Spleen (tissue), 11 donors: ENCODE measurements around the gene TCEANC. TPM values are rescaled to one million over a fixed set of nuclear protein-coding genes. Genes with fewer than 3 reads are reported as not detected.
A peak's percentile ranks its signal among the peaks of the same experiment; 100 is the strongest.
"Not testable (repeated sequence)": the region's sequence is repeated elsewhere in the genome, so short reads cannot be mapped to it uniquely, and the experiment has no call there.

Experiments used
- DNase-seq: peaks from one replicate; pipeline ENCODE4 v3.0.0-alpha.2; 2020
- H3K27ac ChIP-seq, 8 donors: fragments of 200-600 bp; sonication (generic) in 7 of 8; 1 replicate in 4 of 8; 2 replicates in 4 of 8; pipeline versions ENCODE4 v1.5.0 to v1.8.0; 2016 to 2021; ENCODE audit warnings: inconsistent platforms in 4 of 8, mild to moderate bottlenecking in 4 of 8, moderate library complexity in 1 of 8
- H3K27me3 ChIP-seq, 7 donors: fragments of 200-600 bp; sonication (generic) in 6 of 7; replicated peaks in 1 of 7; 1 replicate in 4 of 7; 2 replicates in 3 of 7; pipeline versions ENCODE4 v1.5.0 to v1.8.0; 2016 to 2021; ENCODE audit warnings: inconsistent platforms in 3 of 7, mild to moderate bottlenecking in 1 of 7
- H3K36me3 ChIP-seq, 6 donors: fragments of 200-600 bp; sonication (generic) in 5 of 6; 1 replicate in 4 of 6; 2 replicates in 2 of 6; pipeline versions ENCODE4 v1.5.0 to v1.8.0; 2016 to 2021; ENCODE audit warnings: inconsistent platforms in 2 of 6
- H3K4me1 ChIP-seq, 6 donors: fragments of 200-600 bp; sonication (generic) in 5 of 6; 1 replicate in 3 of 6; 2 replicates in 3 of 6; pipeline versions ENCODE4 v1.5.0 to v1.8.0; 2016 to 2021; ENCODE audit warnings: inconsistent platforms in 3 of 6
- H3K4me3 ChIP-seq, 8 donors: fragments of 200-600 bp; sonication (generic) in 7 of 8; 1 replicate in 4 of 8; 2 replicates in 4 of 8; pipeline versions ENCODE4 v1.5.0 to v1.8.0; 2016 to 2021; ENCODE audit warnings: inconsistent platforms in 4 of 8, mild to moderate bottlenecking in 4 of 8, moderate library complexity in 2 of 8
- H3K9me3 ChIP-seq, 8 donors: fragments of 200-600 bp; sonication (generic) in 7 of 8; 1 replicate in 4 of 8; 2 replicates in 4 of 8; pipeline versions ENCODE4 v1.5.0 to v1.8.0; 2016 to 2021; ENCODE audit warnings: inconsistent platforms in 4 of 8
- POLR2A ChIP-seq, 3 donors: fragments of 450-650 bp; IDR thresholded peaks; one replicate each; pipeline ENCODE4 v1.5.1; 2017; ENCODE audit warnings: antibody characterized with exemption in 3 of 3, mild to moderate bottlenecking in 1 of 3
- POLR2AphosphoS5 ChIP-seq, 3 donors: sonication (generic); formaldehyde crosslinking; IDR thresholded peaks; one replicate each; pipeline ENCODE4 v1.5.1; 2017; ENCODE audit warnings: antibody characterized with exemption in 3 of 3
- WGBS, 5 donors: extraction: QIAGEN DNeasy Blood & Tissue Kit in 3 of 5; methylation state at CpG; one replicate each; pipeline versions ENCODE4 v1.1.5 to v1.1.7; 2013 to 2018; 5-methylcytosine and 5-hydroxymethylcytosine counted together
- intact Hi-C: fragments of 100-400 bp; cut with DNase I; formaldehyde crosslinking; loops from one replicate; pipeline ENCODE4 v1.15.0; 2023; ENCODE audit warnings: low total_unique reads
- polyA plus RNA-seq, 3 donors: library from polyadenylated mRNA; stranded (reverse); fragments of 200-250 nt; gene quantifications; one replicate each; pipeline ENCODE4 v1.2.1, GENCODE V29; 2013
- total RNA-seq, 7 donors: library from RNA; depleted of rRNA in 3 of 7; stranded (reverse); fragments of >200 nt in 3 of 7; fragmentation: NEBNext Ultra II Directional in 4 of 7; extraction: Animal tissue kit (Norgen Biotek cat#: 25700) in 4 of 7; gene quantifications; one replicate each; pipeline versions ENCODE4 v1.1.0 to v1.2.1, GENCODE V29; 2016 to 2021
- TF ChIP-seq, protein P1 (sequence below), 11 experiments: fragments of 200-600 bp in 7 of 11; fragments of 450-650 bp in 4 of 11; sonication (generic) in 4 of 11; IDR thresholded peaks in 8 of 11; conservative IDR thresholded peaks in 3 of 11; 1 replicate in 7 of 11; 2 replicates in 4 of 11; pipeline versions ENCODE4 v1.4.0 to v1.8.0; 2016 to 2021; ENCODE audit warnings: antibody characterized with exemption in 11 of 11, inconsistent platforms in 4 of 11, mild to moderate bottlenecking in 1 of 11
- donor health status: healthy with polysubstance abuse.
- donor health status: DM: no; HTN: no; CAD: no; lungs with moderate emphysema.
- donor health status: DM: no; HTN: no; CAD: no.
- donor health status: Bipolar disorder and iron deficiency.
- donor health status: healthy.
- donor health status: DM: no; HTN: no; CAD: no.
- donor health status: DM: yes; HTN: yes; CAD: no.

The TCEANC gene
- total and polyA plus RNA-seq, 10 donors, result 2.6 to 11.6 (median 8.1) TPM

GRCh38 chrX:13667919-13668318, 15.0 kb downstream of the TCEANC start:
- Histone ChIP-seq H3K4me3 (no peak overlapping the region), H3K4me1 (no peaks in the 10 kb centered on the region), H3K27ac (no peak overlapping the region), H3K36me3 (peaks cover 0 to 29% (median 11%) of the 10 kb centered on the region in 6 donors), H3K27me3 (peaks cover 0 to 18% (median 0%) of the 10 kb centered on the region in 7 donors), H3K9me3 (no peaks in the 10 kb centered on the region)
- no peak for DNase-seq
- intact Hi-C loops, result no loop called here
- TF ChIP-seq POLR2AphosphoS5 (IDR thresholded peaks at IDR 0.05) (no peak), POLR2A (IDR thresholded peaks at IDR 0.05) (no peak)
- TF ChIP-seq, protein P1, sequence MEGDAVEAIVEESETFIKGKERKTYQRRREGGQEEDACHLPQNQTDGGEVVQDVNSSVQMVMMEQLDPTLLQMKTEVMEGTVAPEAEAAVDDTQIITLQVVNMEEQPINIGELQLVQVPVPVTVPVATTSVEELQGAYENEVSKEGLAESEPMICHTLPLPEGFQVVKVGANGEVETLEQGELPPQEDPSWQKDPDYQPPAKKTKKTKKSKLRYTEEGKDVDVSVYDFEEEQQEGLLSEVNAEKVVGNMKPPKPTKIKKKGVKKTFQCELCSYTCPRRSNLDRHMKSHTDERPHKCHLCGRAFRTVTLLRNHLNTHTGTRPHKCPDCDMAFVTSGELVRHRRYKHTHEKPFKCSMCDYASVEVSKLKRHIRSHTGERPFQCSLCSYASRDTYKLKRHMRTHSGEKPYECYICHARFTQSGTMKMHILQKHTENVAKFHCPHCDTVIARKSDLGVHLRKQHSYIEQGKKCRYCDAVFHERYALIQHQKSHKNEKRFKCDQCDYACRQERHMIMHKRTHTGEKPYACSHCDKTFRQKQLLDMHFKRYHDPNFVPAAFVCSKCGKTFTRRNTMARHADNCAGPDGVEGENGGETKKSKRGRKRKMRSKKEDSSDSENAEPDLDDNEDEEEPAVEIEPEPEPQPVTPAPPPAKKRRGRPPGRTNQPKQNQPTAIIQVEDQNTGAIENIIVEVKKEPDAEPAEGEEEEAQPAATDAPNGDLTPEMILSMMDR (IDR thresholded peaks at IDR 0.05 in 8 of 11, conservative IDR thresholded peaks at IDR 0.05 in 3 of 11), result no peak

DNA sequence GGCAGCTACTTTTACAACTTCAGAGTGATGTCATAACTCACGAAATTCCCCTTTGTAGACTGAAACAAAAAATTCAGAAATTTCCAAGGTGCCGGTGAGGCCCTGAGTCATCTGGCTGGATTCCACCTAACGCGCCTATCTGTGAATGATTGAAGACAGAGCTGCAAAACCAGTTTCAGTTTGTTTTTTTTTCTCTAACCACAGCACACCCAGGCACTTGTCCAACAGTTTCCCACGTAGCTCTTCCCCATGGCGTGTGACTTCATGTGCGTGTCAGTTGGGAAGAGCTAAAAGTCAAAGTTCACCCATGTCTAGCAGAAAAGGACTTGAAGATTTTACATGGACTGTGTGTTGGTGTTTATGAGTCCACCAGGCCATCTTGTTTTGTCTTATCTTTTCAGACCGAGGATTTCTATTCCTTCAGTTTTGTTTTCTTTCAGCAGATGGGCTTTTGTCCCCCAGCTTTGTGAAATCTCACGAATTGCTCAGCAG, 16.4 kb downstream of the TCEANC start:
- Histone ChIP-seq H3K4me3 (peak overlapping the region in 1 of 8 donors; percentile 30), H3K9me3 (no peaks in the 10 kb centered on the region), H3K4me1 (no peaks in the 10 kb centered on the region), H3K27ac (peak overlapping the region in 5 of 8 donors; percentile 19 to 48 (median 27)), H3K36me3 (peaks cover 0 to 15% (median 0%) of the 10 kb centered on the region in 6 donors), H3K27me3 (peaks cover 0 to 23% (median 0%) of the 10 kb centered on the region in 7 donors)
- intact Hi-C loops, result no loop called here
- WGBS, 5 donors, result 23 to 45% (median 37%) methylated on average over 9 of the region's 9 CpGs
- DNase-seq, result no peak
- no peak for TF ChIP-seq POLR2A (IDR thresholded peaks at IDR 0.05)
- TF ChIP-seq POLR2AphosphoS5 (IDR thresholded peaks at IDR 0.05), result no peak
- TF ChIP-seq, protein P1 (IDR thresholded peaks at IDR 0.05 in 8 of 11, conservative IDR thresholded peaks at IDR 0.05 in 3 of 11), result no peak

DNA sequence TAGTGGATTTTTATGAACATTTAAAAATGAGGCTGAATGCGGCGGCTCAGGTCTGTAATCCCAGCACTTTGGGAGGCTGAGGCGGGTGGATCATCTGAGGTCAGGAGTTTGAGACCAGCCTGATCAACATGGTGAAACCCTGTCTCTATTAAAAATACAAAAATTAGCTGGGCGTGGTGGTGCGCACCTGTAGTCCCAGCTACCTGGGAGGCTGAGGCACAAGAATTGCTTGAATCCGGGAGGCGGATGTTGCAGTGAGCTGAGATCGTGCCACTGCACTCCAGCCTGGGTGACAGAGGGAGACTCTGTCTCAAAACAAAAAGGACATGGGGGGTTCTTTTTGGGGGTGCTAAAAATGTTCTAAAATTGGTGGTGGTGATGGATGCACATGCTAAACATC, 16.8 kb downstream of the TCEANC start:
- not testable (repeated sequence) for H3K9me3 ChIP-seq
- peak overlapping the region in 5 of 8 donors; percentile 19 to 48 (median 27) for H3K27ac ChIP-seq

DNA sequence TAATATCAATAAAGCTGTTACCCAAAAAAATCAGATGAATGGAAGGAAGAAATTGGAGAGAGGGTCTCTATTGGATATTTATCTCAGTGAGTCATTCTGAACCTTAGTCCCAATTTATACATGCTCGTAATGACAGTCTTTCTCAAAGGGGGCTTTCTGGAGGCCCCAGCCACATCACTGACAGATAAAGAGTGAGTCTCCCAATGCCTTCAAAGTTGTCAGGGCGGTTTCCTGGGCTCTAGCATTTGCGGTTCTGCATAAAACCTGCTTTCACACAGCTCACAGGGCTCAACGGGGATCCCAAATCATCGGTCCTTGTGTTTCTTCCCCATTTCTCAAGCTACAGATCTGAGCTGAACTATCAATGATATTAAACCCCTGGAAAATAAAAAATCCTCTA, 17.3 kb downstream of the TCEANC start:
- no peak for DNase-seq
- no peaks in the 10 kb centered on the region for H3K9me3 ChIP-seq
- TF ChIP-seq POLR2A (IDR thresholded peaks at IDR 0.05) (no peak), POLR2AphosphoS5 (IDR thresholded peaks at IDR 0.05) (no peak)
- TF ChIP-seq, protein P1 (IDR thresholded peaks at IDR 0.05 in 8 of 11, conservative IDR thresholded peaks at IDR 0.05 in 3 of 11), result no peak
- H3K36me3 ChIP-seq, result peaks cover 0 to 8% (median 0%) of the 10 kb centered on the region in 6 donors
- no peak overlapping the region for H3K27ac ChIP-seq
- no peak overlapping the region for H3K4me3 ChIP-seq
- no peaks in the 10 kb centered on the region for H3K4me1 ChIP-seq
- intact Hi-C loops, result no loop called here
- H3K27me3 ChIP-seq, result peaks cover 0 to 23% (median 0%) of the 10 kb centered on the region in 7 donors
- WGBS, 5 donors, result 72 to 95% (median 79%) methylated on average over 5 of the region's 5 CpGs

More for the DNA sequence above, 16.8 kb downstream of the TCEANC start:
- peaks cover 0 to 12% (median 0%) of the 10 kb centered on the region in 6 donors for H3K36me3 ChIP-seq
- intact Hi-C loops, DNase-seq, H3K4me1 ChIP-seq: not testable (repeated sequence)
- 87 to 91% (median 88%) methylated on average over 8 of the region's 8 CpGs for WGBS, 5 donors
- peaks cover 0 to 23% (median 0%) of the 10 kb centered on the region in 7 donors for H3K27me3 ChIP-seq
- H3K4me3 ChIP-seq, result peak overlapping the region in 1 of 8 donors; percentile 30
